ENCODE data around the gene SERPINB6. TPM values are rescaled to one million over a fixed set of nuclear protein-coding genes. Genes with fewer than 3 reads are reported as not detected.

The SERPINB6 gene
- total RNA-seq, 1 donor = 96.3 TPM

DNA sequence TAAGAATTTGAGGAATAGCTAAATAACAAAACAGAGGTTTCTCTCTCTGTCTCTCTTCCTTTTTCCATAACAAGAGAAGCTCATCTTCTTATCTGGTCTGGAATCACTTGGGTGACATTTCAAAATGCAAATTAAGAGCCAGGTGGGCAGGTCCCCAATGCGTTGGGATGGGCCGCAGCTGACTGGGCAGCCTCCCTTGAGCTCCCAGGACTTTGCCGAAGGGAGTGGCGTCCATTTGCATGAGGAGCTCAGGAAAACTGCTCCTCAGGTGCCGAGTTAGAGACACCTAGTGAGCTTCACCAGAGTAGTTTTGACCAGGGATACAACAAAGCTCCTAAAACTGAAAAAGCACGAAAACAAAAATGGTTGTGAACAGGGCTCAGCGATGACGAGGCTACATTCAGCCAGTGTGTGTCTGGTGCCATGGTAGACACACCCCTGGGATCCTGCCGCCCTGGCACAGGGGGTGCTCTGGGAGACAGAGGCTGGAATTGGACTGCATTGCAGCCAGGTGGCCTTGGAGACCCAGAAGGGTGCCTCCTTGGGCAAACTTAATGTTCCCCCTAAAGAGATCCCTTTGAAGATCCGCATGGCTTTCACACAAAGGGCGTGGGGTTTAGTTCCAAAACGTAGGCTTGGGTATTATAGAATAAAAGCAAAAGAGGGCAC is 13.5 kb upstream of the SERPINB6 start:
- TF ChIP-seq, protein P1, sequence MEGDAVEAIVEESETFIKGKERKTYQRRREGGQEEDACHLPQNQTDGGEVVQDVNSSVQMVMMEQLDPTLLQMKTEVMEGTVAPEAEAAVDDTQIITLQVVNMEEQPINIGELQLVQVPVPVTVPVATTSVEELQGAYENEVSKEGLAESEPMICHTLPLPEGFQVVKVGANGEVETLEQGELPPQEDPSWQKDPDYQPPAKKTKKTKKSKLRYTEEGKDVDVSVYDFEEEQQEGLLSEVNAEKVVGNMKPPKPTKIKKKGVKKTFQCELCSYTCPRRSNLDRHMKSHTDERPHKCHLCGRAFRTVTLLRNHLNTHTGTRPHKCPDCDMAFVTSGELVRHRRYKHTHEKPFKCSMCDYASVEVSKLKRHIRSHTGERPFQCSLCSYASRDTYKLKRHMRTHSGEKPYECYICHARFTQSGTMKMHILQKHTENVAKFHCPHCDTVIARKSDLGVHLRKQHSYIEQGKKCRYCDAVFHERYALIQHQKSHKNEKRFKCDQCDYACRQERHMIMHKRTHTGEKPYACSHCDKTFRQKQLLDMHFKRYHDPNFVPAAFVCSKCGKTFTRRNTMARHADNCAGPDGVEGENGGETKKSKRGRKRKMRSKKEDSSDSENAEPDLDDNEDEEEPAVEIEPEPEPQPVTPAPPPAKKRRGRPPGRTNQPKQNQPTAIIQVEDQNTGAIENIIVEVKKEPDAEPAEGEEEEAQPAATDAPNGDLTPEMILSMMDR (IDR thresholded peaks at IDR 0.05; ENCODE audit: insufficient read depth, low read depth, low read length) = no peak
- no peak for DNase-seq (ENCODE audit: low read depth)
- no peak overlapping the region for H3K4me3 ChIP-seq (ENCODE audit: low read depth, low read length)

DNA sequence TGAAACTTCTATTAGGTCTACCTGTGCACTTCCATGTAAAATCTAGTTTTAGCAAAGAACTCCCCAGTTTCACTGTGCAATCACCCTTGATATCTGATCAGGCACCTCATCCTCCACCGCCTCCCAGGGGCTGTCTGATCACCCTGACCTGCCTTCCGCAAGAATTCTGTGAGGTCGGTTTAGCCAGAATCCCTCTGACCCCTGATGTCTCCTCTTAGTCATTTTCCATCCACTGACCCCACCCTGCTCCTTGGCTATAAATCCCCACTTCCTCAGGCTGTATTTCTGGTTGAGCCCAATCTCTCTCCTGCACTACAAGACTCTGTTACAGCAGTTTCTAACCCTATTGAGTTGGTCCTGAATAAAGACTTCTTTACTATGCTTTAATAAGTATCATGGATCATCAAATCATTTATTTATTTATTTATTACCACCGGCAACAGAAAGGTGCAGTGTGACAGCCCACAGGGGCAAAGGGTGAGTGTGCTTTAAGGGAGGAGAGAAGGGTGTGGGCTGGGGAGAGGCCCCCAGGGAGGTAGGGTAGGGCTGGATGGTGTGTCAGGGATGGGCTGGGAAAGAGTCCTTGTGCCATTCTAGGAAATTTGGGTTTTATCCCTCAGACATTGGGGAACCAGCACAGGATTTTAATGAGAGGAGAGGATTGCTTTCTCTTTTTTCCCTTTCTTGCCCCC is 11.2 kb upstream of the SERPINB6 start:
- DNase-seq (ENCODE audit: low read depth) = peak; percentile 66
- H3K4me3 ChIP-seq (ENCODE audit: low read depth, low read length) = no peak overlapping the region
- TF ChIP-seq, protein P1 (IDR thresholded peaks at IDR 0.05; ENCODE audit: insufficient read depth, low read depth, low read length) = no peak

GRCh38 chr6:2980465-2980855 is 9.1 kb upstream of the SERPINB6 start:
- DNase-seq (ENCODE audit: low read depth) = no peak
- TF ChIP-seq, protein P1 (IDR thresholded peaks at IDR 0.05; ENCODE audit: insufficient read depth, low read depth, low read length) = no peak

DNA sequence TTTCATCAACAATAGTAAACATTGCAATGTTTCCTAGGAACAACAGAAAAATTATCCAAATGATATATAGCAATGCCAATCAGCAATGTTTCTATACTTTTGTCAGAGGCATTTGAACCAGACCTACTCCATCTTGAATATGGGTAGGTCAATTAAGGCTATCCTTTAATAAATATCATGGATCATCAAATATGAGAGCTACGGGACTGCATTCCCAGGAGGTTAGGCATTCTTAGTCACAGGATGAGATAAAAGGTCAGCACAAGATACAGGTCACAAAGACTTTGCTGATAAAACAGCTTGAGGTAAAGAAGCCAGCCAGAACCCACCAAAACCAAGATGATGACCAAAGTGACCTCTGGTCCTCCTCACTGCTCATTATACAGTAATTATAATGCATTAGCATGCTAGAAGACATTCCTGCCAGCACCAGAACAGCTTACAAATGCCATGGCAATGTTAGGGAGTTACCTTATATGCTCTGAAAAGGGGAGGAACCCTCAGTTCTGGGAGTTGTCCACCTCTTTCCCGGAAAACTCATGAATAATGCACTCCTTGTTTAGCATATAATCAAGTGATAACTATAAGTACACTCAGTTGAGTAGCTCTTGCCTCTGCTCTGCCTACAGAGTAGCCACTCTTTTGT is 8.6 kb upstream of the SERPINB6 start:
- no peak for DNase-seq (ENCODE audit: low read depth)

More at GRCh38 chr6:2980465-2980855, 9.1 kb upstream of the SERPINB6 start:
- no peak overlapping the region for H3K4me3 ChIP-seq (ENCODE audit: low read depth, low read length)

DNA sequence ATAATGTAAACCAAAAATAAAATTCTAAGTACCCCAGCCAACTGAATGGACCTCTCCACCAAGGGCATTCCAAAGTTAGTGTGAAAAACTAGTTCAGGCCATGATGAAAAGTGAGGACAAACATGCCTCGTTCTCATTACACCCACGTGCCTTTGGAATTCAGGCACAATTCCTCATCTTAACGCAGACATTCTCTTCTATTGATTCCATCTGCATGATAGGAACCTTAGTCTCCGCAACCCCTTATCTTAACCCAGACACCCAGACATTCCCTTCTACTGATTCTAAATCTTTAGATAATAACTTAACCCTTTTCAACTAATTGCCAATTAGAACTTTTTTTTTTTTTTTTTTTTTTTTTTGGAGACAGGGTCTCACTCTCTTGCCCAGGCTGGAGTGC is 7.6 kb upstream of the SERPINB6 start:
- DNase-seq (ENCODE audit: low read depth) = no peak
- TF ChIP-seq, protein P1 (IDR thresholded peaks at IDR 0.05; ENCODE audit: insufficient read depth, low read depth, low read length) = no peak
- H3K4me3 ChIP-seq (ENCODE audit: low read depth, low read length) = no peak overlapping the region

More for the DNA sequence above, 8.6 kb upstream of the SERPINB6 start:
- TF ChIP-seq, protein P1 (IDR thresholded peaks at IDR 0.05; ENCODE audit: insufficient read depth, low read depth, low read length) = no peak
- no peak overlapping the region for H3K4me3 ChIP-seq (ENCODE audit: low read depth, low read length)

DNA sequence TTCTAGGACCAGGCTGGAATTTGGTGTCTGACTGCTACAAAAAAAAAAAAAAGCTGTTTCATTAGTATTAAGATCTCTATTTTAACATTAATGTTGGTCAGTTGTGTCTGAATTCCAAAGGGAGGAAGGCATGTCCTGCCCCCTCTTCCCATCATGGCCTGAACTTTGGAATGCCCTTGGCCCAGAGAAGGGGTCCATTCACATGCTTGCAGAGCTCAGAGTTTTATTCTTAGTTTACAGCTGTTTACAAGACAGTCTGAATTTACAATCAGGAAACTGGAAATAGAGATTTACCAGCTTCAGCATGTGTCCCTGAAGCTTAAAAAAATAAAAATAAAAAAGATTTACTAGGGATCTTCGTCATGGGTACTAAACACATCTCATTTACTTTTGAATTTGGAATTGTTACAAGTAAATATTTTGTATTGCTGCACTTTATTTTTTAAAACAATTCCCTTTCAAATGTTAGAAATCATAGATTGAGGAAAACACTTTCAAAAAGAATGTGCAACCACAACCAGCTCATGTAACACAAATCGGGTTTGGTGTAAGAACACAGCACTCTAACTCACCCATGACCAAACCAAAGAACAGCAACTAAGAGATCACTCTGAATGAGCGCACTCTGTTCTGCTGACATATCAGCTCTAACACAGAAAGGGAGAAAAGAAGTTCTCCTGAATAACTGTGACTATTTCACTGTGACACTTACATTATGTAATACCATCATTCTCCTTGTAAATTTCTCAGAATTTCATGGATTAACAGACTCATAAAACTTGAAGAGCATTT is 6.6 kb upstream of the SERPINB6 start:
- DNase-seq (ENCODE audit: low read depth) = peak; percentile 84
- TF ChIP-seq, protein P1 (IDR thresholded peaks at IDR 0.05; ENCODE audit: insufficient read depth, low read depth, low read length) = no peak
- H3K4me3 ChIP-seq (ENCODE audit: low read depth, low read length) = no peak overlapping the region
